Osteoblast (primary cell): ENCODE data around the gene GRIK3. TPM values are rescaled to one million over a fixed set of nuclear protein-coding genes. Genes with fewer than 3 reads are reported as not detected.

Experiments
- DNase-seq: peaks from one replicate; pipeline ENCODE4 v3.0.0; 2011; ENCODE audit warnings: low spot score, mixed read lengths; ENCODE audit not compliant: insufficient read length; ENCODE audit errors: missing footprints
- H2AFZ ChIP-seq: 2 replicates; pipeline ENCODE4 v1.6.0; 2011; ENCODE audit warnings: mild to moderate bottlenecking, low read length
- H3K27ac ChIP-seq: 2 replicates; pipeline ENCODE4 v1.5.1; 2011; ENCODE audit warnings: mild to moderate bottlenecking, low read depth, low read length, moderate library complexity
- H3K27me3 ChIP-seq: 2 replicates; pipeline ENCODE4 v1.6.0; 2012; ENCODE audit warnings: mild to moderate bottlenecking, control low read depth, inconsistent platforms, low read length, moderate library complexity; ENCODE audit not compliant: insufficient read depth
- H3K36me3 ChIP-seq: 2 replicates; pipeline ENCODE4 v1.5.1; 2011; ENCODE audit warnings: mild to moderate bottlenecking, low read length, control low read depth, moderate library complexity; ENCODE audit not compliant: insufficient read depth
- H3K4me1 ChIP-seq: 2 replicates; pipeline ENCODE4 v1.5.1; 2011; ENCODE audit warnings: mild to moderate bottlenecking, low read length, control low read depth, moderate library complexity; ENCODE audit not compliant: insufficient read depth
- H3K4me2 ChIP-seq: 2 replicates; pipeline ENCODE4 v1.6.0; 2011; ENCODE audit warnings: mild to moderate bottlenecking, low read length; ENCODE audit not compliant: insufficient read depth
- H3K4me3 ChIP-seq: fragments of 200-600 bp; sonication (generic); 3 replicates; pipeline ENCODE4 v1.5.1; 2012; ENCODE audit warnings: mild to moderate bottlenecking, low read length, inconsistent platforms; ENCODE audit not compliant: insufficient read depth
- H3K79me2 ChIP-seq: 2 replicates; pipeline ENCODE4 v1.6.0; 2012; ENCODE audit warnings: mild to moderate bottlenecking, low read length, control low read depth, inconsistent platforms; ENCODE audit not compliant: insufficient read depth
- H3K9me3 ChIP-seq: 2 replicates; pipeline ENCODE4 v1.5.1; 2011; ENCODE audit warnings: low read depth, low read length, control low read depth
- H4K20me1 ChIP-seq: 2 replicates; pipeline ENCODE4 v1.6.0; 2012; ENCODE audit warnings: mild to moderate bottlenecking, low read length, control low read depth; ENCODE audit not compliant: insufficient read depth
- CTCF ChIP-seq: IDR thresholded peaks from 2 replicates; pipeline ENCODE4 v1.5.1; 2011; ENCODE audit warnings: mild to moderate bottlenecking, low read depth, low read length, moderate library complexity; ENCODE audit errors: extremely low read depth
- total RNA-seq: library from RNA; depleted of rRNA; stranded (reverse); fragments of >200 nt; gene quantifications from 2 replicates; pipeline ENCODE4 v1.2.3, GENCODE V29; 2012

GRIK3 gene
- total RNA-seq, 1 donor: not detected

- Histone ChIP-seq H3K4me3 (no peak overlapping the region), H3K79me2 (no peaks in the 10 kb centered on the region), H2AFZ (no peak overlapping the region), H4K20me1 (no peaks in the 10 kb centered on the region), H3K27me3 (peaks cover 2% of the 10 kb centered on the region), H3K4me2 (no peak overlapping the region), H3K4me1 (no peaks in the 10 kb centered on the region), H3K36me3 (no peaks in the 10 kb centered on the region), H3K9me3 (no peaks in the 10 kb centered on the region), H3K27ac (no peak overlapping the region)
- TF ChIP-seq CTCF: no peak
- no peak for DNase-seq
Observed at GRCh38 chr1:36859926-36860325, 174.4 kb downstream of the GRIK3 start.

GRCh38 chr1:36858981-36859380 lies 175.3 kb downstream of the GRIK3 start:
- peaks cover 2% of the 10 kb centered on the region for H3K27me3 ChIP-seq
- no peaks in the 10 kb centered on the region for H3K79me2 ChIP-seq
- no peak overlapping the region for H3K27ac ChIP-seq
- H3K36me3 ChIP-seq: no peaks in the 10 kb centered on the region
- no peaks in the 10 kb centered on the region for H4K20me1 ChIP-seq
- H2AFZ ChIP-seq: no peak overlapping the region
- H3K4me3 ChIP-seq: no peak overlapping the region
- H3K4me2 ChIP-seq: no peak overlapping the region
- TF ChIP-seq CTCF: no peak
- H3K4me1 ChIP-seq: no peaks in the 10 kb centered on the region
- no peaks in the 10 kb centered on the region for H3K9me3 ChIP-seq
- peak; percentile 41 for DNase-seq

GRCh38 chr1:36858553-36858952 lies 175.8 kb downstream of the GRIK3 start:
- Histone ChIP-seq H3K79me2 (no peaks in the 10 kb centered on the region), H3K4me2 (no peak overlapping the region), H3K27ac (no peak overlapping the region), H2AFZ (no peak overlapping the region), H3K9me3 (no peaks in the 10 kb centered on the region), H3K4me1 (no peaks in the 10 kb centered on the region), H3K36me3 (no peaks in the 10 kb centered on the region), H3K4me3 (no peak overlapping the region), H3K27me3 (peaks cover 2% of the 10 kb centered on the region), H4K20me1 (no peaks in the 10 kb centered on the region)
- no peak for TF ChIP-seq CTCF
- no peak for DNase-seq

GRCh38 chr1:36857754-36858153 lies 176.6 kb downstream of the GRIK3 start:
- H3K27me3 ChIP-seq: peaks cover 2% of the 10 kb centered on the region
- H3K79me2 ChIP-seq: no peaks in the 10 kb centered on the region

More at GRCh38 chr1:36857754-36858153, 176.6 kb downstream of the GRIK3 start:
- Histone ChIP-seq H3K27ac (no peak overlapping the region), H3K36me3 (no peaks in the 10 kb centered on the region), H4K20me1 (no peaks in the 10 kb centered on the region), H3K4me1 (no peaks in the 10 kb centered on the region), H3K4me3 (no peak overlapping the region), H3K9me3 (no peaks in the 10 kb centered on the region), H3K4me2 (no peak overlapping the region), H2AFZ (no peak overlapping the region)
- DNase-seq: no peak
- no peak for TF ChIP-seq CTCF
